WTC11 (cell line): Measurements from ENCODE around the gene ANKRD65. TPM values are rescaled to one million over a fixed set of nuclear protein-coding genes. Genes with fewer than 3 reads are reported as not detected.

ENCODE experiments used
- ATAC-seq: fragments of 200-7000 bp; cut with Tn5 transposase; 2 replicates; pipeline ENCODE4 v1.10.0; 2021; ENCODE audit warnings: mild to moderate bottlenecking, moderate library complexity
- CTCF ChIA-PET: fragments of 300-600 bp; sonication (Branson Sonifier 250); formaldehyde crosslinking; loops from one replicate; lab custom pipeline; 2021; ENCODE audit warnings: antibody characterized with exemption; lab: Charles Lee
- POLR2A ChIA-PET: fragments of 350-600 bp; sonication (Branson Sonifier 250); formaldehyde crosslinking; loops from one replicate; lab custom pipeline; 2021; ENCODE audit warnings: antibody characterized with exemption; lab: Charles Lee
- DNase-seq: peaks from one replicate; pipeline ENCODE4 v3.0.0; 2021; ENCODE audit warnings: low spot score
- H3K27ac Mint-ChIP-seq: 2 replicates; pipeline ENCODE4 v1.8.0; 2021; ENCODE audit warnings: mixed read lengths
- H3K27me3 Mint-ChIP-seq: 2 replicates; pipeline ENCODE4 v1.8.0; 2021; ENCODE audit warnings: low read depth, mild to moderate bottlenecking, moderate library complexity, mixed read lengths
- H3K36me3 Mint-ChIP-seq: 2 replicates; pipeline ENCODE4 v1.8.0; 2021; ENCODE audit warnings: mixed read lengths
- H3K4me1 Mint-ChIP-seq: 2 replicates; pipeline ENCODE4 v1.8.0; 2022; ENCODE audit warnings: mixed read lengths
- H3K4me3 Mint-ChIP-seq: 2 replicates; pipeline ENCODE4 v1.8.0; 2021; ENCODE audit warnings: mild to moderate bottlenecking, moderate library complexity, mixed read lengths
- H3K9me3 Mint-ChIP-seq: 2 replicates; pipeline ENCODE4 v1.8.0; 2021; ENCODE audit warnings: mixed read lengths
- ATF1 ChIP-seq: sonication (generic); formaldehyde crosslinking; IDR thresholded peaks from 2 replicates; pipeline ENCODE4 v1.8.1; 2023; ENCODE audit warnings: mild to moderate bottlenecking, moderate library complexity, missing genetic modification reagents
- CREM ChIP-seq: sonication (generic); formaldehyde crosslinking; IDR thresholded peaks from 2 replicates; pipeline ENCODE4 v1.8.1; 2022; ENCODE audit warnings: mild to moderate bottlenecking, missing genetic modification reagents, moderate library complexity
- EMX1 ChIP-seq: fragments of 250-450 bp; sonication (Bioruptor Pico); IDR thresholded peaks from 2 replicates; pipeline ENCODE4 v1.8.0; 2021; ENCODE audit warnings: mild to moderate bottlenecking
- FOXJ3 ChIP-seq: sonication (generic); formaldehyde crosslinking; IDR thresholded peaks from 2 replicates; pipeline ENCODE4 v1.9.0; 2021; ENCODE audit warnings: missing genetic modification reagents, mild to moderate bottlenecking, borderline replicate concordance
- FOXK1 ChIP-seq: sonication (generic); formaldehyde crosslinking; IDR thresholded peaks from 2 replicates; pipeline ENCODE4 v1.8.0; 2022; ENCODE audit warnings: mild to moderate bottlenecking, moderate library complexity, missing genetic modification reagents
- OVOL2 ChIP-seq: fragments of 250-450 bp; sonication (Bioruptor Pico); IDR thresholded peaks from 2 replicates; pipeline ENCODE4 v1.9.0; 2021; ENCODE audit warnings: mild to moderate bottlenecking, borderline replicate concordance
- PRRX2 ChIP-seq: fragments of 250-450 bp; sonication (Bioruptor Pico); IDR thresholded peaks from 2 replicates; pipeline ENCODE4 v1.8.0; 2021; ENCODE audit warnings: mild to moderate bottlenecking
- TP53 ChIP-seq: sonication (generic); formaldehyde crosslinking; IDR thresholded peaks from 2 replicates; pipeline ENCODE4 v1.8.1; 2023; ENCODE audit warnings: mild to moderate bottlenecking, missing genetic modification reagents
- ZBTB21 ChIP-seq: sonication (generic); formaldehyde crosslinking; IDR thresholded peaks from 2 replicates; pipeline ENCODE4 v1.8.1; 2023; ENCODE audit warnings: mild to moderate bottlenecking, missing genetic modification reagents, borderline replicate concordance
- ZNF121 ChIP-seq: sonication (generic); formaldehyde crosslinking; IDR thresholded peaks from 2 replicates; pipeline ENCODE4 v1.8.0; 2023; ENCODE audit warnings: missing genetic modification reagents
- ZNF396 ChIP-seq: fragments of 250-450 bp; sonication (Bioruptor Pico); IDR thresholded peaks from 2 replicates; pipeline ENCODE4 v1.8.0; 2021; ENCODE audit warnings: mild to moderate bottlenecking, moderate library complexity, borderline replicate concordance
- total RNA-seq: library from RNA; stranded (reverse); gene quantifications from 3 replicates; pipeline ENCODE4 v1.2.3, GENCODE V29; 2021
- TF ChIP-seq, protein P1 (sequence below): sonication (generic); formaldehyde crosslinking; IDR thresholded peaks from 2 replicates; pipeline ENCODE4 v1.8.1; 2023; ENCODE audit warnings: mild to moderate bottlenecking, missing genetic modification reagents
- TF ChIP-seq, protein P2 (sequence below): sonication (generic); formaldehyde crosslinking; IDR thresholded peaks from 2 replicates; pipeline ENCODE4 v1.8.1; 2023; ENCODE audit warnings: mild to moderate bottlenecking, moderate library complexity, missing genetic modification reagents
- TF ChIP-seq, protein P3 (sequence below): sonication (generic); formaldehyde crosslinking; conservative IDR thresholded peaks from 2 replicates; pipeline ENCODE4 v1.8.1; 2023; ENCODE audit warnings: mild to moderate bottlenecking, low read depth, missing genetic modification reagents, moderate library complexity
- TF ChIP-seq, protein P4 (sequence below): fragments of 250-450 bp; sonication (Bioruptor Pico); IDR thresholded peaks from 2 replicates; pipeline ENCODE4 v1.8.0; 2021; ENCODE audit warnings: mild to moderate bottlenecking
- TF ChIP-seq, protein P5 (sequence below): sonication (generic); formaldehyde crosslinking; IDR thresholded peaks from 2 replicates; pipeline ENCODE4 v1.8.1; 2022; ENCODE audit warnings: low read depth, mild to moderate bottlenecking, moderate library complexity, missing genetic modification reagents, borderline replicate concordance
- TF ChIP-seq, protein P6 (sequence below): sonication (generic); formaldehyde crosslinking; IDR thresholded peaks from 2 replicates; pipeline ENCODE4 v1.8.1; 2022; ENCODE audit warnings: missing genetic modification reagents, borderline replicate concordance
- TF ChIP-seq, protein P7 (sequence below): sonication (generic); formaldehyde crosslinking; IDR thresholded peaks from 2 replicates; pipeline ENCODE4 v1.8.1; 2022; ENCODE audit warnings: mild to moderate bottlenecking, moderate library complexity, missing genetic modification reagents

The ANKRD65 gene
- total RNA-seq, 1 experiment from 2014 or later, result 1.9 TPM

DNA sequence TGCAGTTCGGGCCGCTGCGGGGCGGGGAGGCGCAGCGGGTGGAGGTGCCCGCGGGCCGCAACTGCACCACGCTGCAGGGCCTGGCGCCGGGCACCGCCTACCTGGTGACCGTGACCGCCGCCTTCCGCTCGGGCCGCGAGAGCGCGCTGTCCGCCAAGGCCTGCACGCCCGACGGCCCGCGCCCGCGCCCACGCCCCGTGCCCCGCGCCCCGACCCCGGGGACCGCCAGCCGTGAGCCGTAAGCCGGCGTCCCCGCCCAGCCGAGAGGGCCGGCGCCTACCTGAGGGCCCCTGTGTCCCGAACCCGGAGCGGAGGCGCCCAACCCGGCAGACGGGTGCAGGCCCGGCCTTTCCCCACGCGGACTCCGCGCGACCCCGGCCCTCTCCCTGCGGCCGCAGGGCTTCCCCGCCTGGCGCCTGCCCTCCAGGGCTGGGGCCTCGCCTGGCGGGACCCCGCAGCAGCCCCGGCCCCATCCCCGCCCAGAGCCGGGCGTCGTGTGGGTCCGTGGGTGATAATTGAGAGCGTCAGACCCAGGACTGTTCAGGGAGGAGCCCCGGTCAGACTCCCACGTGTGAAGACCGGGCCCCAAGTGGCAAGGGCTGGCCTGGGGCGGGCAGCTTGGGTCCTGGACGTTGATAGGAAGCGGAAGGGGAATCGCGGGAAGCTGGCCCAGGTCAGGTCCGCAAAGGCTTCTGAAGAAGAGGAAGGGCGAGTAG lies 18.6 kb upstream of the ANKRD65 start:
- H3K4me1 Mint-ChIP-seq, result peaks cover 10% of the 10 kb centered on the region
- no peaks in the 10 kb centered on the region for H3K36me3 Mint-ChIP-seq
- no peak overlapping the region for H3K27ac Mint-ChIP-seq
- no peak overlapping the region for H3K4me3 Mint-ChIP-seq
- ATAC-seq (no peak), DNase-seq (no peak)
- no peaks in the 10 kb centered on the region for H3K9me3 Mint-ChIP-seq
- peaks cover 6% of the 10 kb centered on the region for H3K27me3 Mint-ChIP-seq
- no peak for TF ChIP-seq FOXJ3 (CRISPR knock-in tag)
- no peak for TF ChIP-seq ZNF121
- no peak for TF ChIP-seq CREM (CRISPR knock-in tag)
- TF ChIP-seq ATF1 (CRISPR knock-in tag), result no peak
- TF ChIP-seq, protein P1, sequence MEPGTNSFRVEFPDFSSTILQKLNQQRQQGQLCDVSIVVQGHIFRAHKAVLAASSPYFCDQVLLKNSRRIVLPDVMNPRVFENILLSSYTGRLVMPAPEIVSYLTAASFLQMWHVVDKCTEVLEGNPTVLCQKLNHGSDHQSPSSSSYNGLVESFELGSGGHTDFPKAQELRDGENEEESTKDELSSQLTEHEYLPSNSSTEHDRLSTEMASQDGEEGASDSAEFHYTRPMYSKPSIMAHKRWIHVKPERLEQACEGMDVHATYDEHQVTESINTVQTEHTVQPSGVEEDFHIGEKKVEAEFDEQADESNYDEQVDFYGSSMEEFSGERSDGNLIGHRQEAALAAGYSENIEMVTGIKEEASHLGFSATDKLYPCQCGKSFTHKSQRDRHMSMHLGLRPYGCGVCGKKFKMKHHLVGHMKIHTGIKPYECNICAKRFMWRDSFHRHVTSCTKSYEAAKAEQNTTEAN (CRISPR knock-in tag), result no peak
- TF ChIP-seq ZNF396 (CRISPR knock-in tag), result no peak
- no peak for TF ChIP-seq TP53 (CRISPR knock-in tag)
- TF ChIP-seq, protein P2, sequence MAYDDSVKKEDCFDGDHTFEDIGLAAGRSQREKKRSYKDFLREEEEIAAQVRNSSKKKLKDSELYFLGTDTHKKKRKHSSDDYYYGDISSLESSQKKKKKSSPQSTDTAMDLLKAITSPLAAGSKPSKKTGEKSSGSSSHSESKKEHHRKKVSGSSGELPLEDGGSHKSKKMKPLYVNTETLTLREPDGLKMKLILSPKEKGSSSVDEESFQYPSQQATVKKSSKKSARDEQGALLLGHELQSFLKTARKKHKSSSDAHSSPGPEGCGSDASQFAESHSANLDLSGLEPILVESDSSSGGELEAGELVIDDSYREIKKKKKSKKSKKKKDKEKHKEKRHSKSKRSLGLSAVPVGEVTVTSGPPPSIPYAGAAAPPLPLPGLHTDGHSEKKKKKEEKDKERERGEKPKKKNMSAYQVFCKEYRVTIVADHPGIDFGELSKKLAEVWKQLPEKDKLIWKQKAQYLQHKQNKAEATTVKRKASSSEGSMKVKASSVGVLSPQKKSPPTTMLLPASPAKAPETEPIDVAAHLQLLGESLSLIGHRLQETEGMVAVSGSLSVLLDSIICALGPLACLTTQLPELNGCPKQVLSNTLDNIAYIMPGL, result no peak
- TF ChIP-seq, protein P3, sequence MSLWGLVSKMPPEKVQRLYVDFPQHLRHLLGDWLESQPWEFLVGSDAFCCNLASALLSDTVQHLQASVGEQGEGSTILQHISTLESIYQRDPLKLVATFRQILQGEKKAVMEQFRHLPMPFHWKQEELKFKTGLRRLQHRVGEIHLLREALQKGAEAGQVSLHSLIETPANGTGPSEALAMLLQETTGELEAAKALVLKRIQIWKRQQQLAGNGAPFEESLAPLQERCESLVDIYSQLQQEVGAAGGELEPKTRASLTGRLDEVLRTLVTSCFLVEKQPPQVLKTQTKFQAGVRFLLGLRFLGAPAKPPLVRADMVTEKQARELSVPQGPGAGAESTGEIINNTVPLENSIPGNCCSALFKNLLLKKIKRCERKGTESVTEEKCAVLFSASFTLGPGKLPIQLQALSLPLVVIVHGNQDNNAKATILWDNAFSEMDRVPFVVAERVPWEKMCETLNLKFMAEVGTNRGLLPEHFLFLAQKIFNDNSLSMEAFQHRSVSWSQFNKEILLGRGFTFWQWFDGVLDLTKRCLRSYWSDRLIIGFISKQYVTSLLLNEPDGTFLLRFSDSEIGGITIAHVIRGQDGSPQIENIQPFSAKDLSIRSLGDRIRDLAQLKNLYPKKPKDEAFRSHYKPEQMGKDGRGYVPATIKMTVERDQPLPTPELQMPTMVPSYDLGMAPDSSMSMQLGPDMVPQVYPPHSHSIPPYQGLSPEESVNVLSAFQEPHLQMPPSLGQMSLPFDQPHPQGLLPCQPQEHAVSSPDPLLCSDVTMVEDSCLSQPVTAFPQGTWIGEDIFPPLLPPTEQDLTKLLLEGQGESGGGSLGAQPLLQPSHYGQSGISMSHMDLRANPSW (CRISPR knock-in tag), result no peak
- no peak for TF ChIP-seq PRRX2 (CRISPR knock-in tag)
- TF ChIP-seq, protein P4, sequence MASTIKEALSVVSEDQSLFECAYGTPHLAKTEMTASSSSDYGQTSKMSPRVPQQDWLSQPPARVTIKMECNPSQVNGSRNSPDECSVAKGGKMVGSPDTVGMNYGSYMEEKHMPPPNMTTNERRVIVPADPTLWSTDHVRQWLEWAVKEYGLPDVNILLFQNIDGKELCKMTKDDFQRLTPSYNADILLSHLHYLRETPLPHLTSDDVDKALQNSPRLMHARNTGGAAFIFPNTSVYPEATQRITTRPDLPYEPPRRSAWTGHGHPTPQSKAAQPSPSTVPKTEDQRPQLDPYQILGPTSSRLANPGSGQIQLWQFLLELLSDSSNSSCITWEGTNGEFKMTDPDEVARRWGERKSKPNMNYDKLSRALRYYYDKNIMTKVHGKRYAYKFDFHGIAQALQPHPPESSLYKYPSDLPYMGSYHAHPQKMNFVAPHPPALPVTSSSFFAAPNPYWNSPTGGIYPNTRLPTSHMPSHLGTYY (CRISPR knock-in tag), result no peak
- TF ChIP-seq, protein P5, sequence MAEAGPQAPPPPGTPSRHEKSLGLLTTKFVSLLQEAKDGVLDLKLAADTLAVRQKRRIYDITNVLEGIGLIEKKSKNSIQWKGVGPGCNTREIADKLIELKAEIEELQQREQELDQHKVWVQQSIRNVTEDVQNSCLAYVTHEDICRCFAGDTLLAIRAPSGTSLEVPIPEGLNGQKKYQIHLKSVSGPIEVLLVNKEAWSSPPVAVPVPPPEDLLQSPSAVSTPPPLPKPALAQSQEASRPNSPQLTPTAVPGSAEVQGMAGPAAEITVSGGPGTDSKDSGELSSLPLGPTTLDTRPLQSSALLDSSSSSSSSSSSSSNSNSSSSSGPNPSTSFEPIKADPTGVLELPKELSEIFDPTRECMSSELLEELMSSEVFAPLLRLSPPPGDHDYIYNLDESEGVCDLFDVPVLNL (CRISPR knock-in tag), result no peak
- TF ChIP-seq, protein P6, sequence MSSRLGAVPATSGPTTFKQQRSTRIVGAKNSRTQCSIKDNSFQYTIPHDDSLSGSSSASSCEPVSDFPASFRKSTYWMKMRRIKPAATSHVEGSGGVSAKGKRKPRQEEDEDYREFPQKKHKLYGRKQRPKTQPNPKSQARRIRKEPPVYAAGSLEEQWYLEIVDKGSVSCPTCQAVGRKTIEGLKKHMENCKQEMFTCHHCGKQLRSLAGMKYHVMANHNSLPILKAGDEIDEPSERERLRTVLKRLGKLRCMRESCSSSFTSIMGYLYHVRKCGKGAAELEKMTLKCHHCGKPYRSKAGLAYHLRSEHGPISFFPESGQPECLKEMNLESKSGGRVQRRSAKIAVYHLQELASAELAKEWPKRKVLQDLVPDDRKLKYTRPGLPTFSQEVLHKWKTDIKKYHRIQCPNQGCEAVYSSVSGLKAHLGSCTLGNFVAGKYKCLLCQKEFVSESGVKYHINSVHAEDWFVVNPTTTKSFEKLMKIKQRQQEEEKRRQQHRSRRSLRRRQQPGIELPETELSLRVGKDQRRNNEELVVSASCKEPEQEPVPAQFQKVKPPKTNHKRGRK (CRISPR knock-in tag), result no peak
- no peak for TF ChIP-seq OVOL2
- TF ChIP-seq, protein P7, sequence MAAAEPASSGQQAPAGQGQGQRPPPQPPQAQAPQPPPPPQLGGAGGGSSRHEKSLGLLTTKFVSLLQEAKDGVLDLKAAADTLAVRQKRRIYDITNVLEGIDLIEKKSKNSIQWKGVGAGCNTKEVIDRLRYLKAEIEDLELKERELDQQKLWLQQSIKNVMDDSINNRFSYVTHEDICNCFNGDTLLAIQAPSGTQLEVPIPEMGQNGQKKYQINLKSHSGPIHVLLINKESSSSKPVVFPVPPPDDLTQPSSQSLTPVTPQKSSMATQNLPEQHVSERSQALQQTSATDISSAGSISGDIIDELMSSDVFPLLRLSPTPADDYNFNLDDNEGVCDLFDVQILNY, result no peak
- no peak for TF ChIP-seq FOXK1 (CRISPR knock-in tag)
- no peak for TF ChIP-seq EMX1
- no peak for TF ChIP-seq ZBTB21
- CTCF ChIA-PET, result interaction anchor here (1.3 kb wide), 1 partner anchor 32 kb away, joined by 6 read pairs; the partner anchor contains the start of gene MRPL20
- POLR2A ChIA-PET, result no interaction called here
